Measurements from ENCODE around the gene GCLC.

GRCh38 chr6:53526000-53526399 is 18.9 kb downstream of the GCLC start:
- TF ChIP-seq EZH2 (IDR thresholded peaks at IDR 0.05) = no peak
- TF ChIP-seq POLR2AphosphoS5 (IDR thresholded peaks at IDR 0.05; ENCODE audit: borderline replicate concordance, low read depth, low read length) = no peak
- TF ChIP-seq FOXP2 (optimal IDR thresholded peaks at IDR 0.05; ENCODE audit: control extremely low read depth, extremely low read length, insufficient read depth) = no peak

Measured in SK-N-MC (cell line).